Liver (tissue), 9 donors: ENCODE data around the gene MKRN3. TPM values are rescaled to one million over a fixed set of nuclear protein-coding genes. Genes with fewer than 3 reads are reported as not detected.

ENCODE experiments used
- DNase-seq: peaks from one replicate; pipeline ENCODE4 v3.0.0-alpha.2; 2017; ENCODE audit warnings: low spot score
- H3K27ac ChIP-seq, 2 donors: one replicate each; pipeline ENCODE4 v1.7.0; 2013; ENCODE audit warnings: inconsistent platforms in 2 of 2, low read length in 2 of 2, control low read depth in 1 of 2, low read depth in 1 of 2, mild to moderate bottlenecking in 1 of 2
- H3K27me3 ChIP-seq, 4 donors: one replicate each; pipeline versions ENCODE4 v1.6.1 to v1.7.0; 2013; ENCODE audit warnings: low read length in 3 of 4, inconsistent platforms in 1 of 4, mild to moderate bottlenecking in 1 of 4, moderate library complexity in 1 of 4; ENCODE audit not compliant: control insufficient read depth in 4 of 4, insufficient read depth in 4 of 4
- H3K36me3 ChIP-seq, 4 donors: one replicate each; pipeline versions ENCODE4 v1.6.1 to v1.7.0; 2013; ENCODE audit warnings: low read length in 3 of 4, mild to moderate bottlenecking in 3 of 4, low read depth in 1 of 4, moderate library complexity in 1 of 4; ENCODE audit not compliant: control insufficient read depth in 4 of 4, insufficient read depth in 3 of 4
- H3K4me1 ChIP-seq, 4 donors: one replicate each; pipeline versions ENCODE4 v1.6.1 to v1.7.0; 2013; ENCODE audit warnings: low read length in 3 of 4, mild to moderate bottlenecking in 3 of 4, moderate library complexity in 1 of 4; ENCODE audit not compliant: control insufficient read depth in 4 of 4, insufficient read depth in 4 of 4
- H3K4me3 ChIP-seq, 3 donors: one replicate each; pipeline versions ENCODE4 v1.6.1 to v1.7.0; 2013; ENCODE audit warnings: low read length in 3 of 3, control low read depth in 1 of 3, low read depth in 1 of 3, mild to moderate bottlenecking in 1 of 3
- H3K9ac ChIP-seq, 2 donors: one replicate each; pipeline ENCODE4 v1.7.0; 2013; ENCODE audit warnings: low read length in 2 of 2, mild to moderate bottlenecking in 2 of 2, moderate library complexity in 2 of 2, control low read depth in 1 of 2, low read depth in 1 of 2
- H3K9me3 ChIP-seq, 4 donors: one replicate each; pipeline versions ENCODE4 v1.6.1 to v1.7.0; 2013; ENCODE audit warnings: low read length in 3 of 4; ENCODE audit not compliant: control insufficient read depth in 4 of 4
- ATF3 ChIP-seq: IDR thresholded peaks from 2 replicates; pipeline ENCODE4 v1.6.1; 2016; ENCODE audit warnings: antibody characterized with exemption
- CTCF ChIP-seq: fragments of 150-350 bp; IDR thresholded peaks from 2 replicates; pipeline ENCODE4 v1.5.1; 2017; ENCODE audit warnings: improper control_type of control experiment, low read depth, low read length; ENCODE audit not compliant: missing input control
- EGR1 ChIP-seq, 2 donors: IDR thresholded peaks; 2 replicates each; pipeline ENCODE4 v1.6.1; 2016 to 2018; ENCODE audit warnings: antibody characterized with exemption in 2 of 2, low read depth in 2 of 2
- FOXA1 ChIP-seq: IDR thresholded peaks from 2 replicates; pipeline ENCODE4 v1.6.1; 2016; ENCODE audit warnings: antibody characterized with exemption
- FOXA2 ChIP-seq: IDR thresholded peaks from 2 replicates; pipeline ENCODE4 v1.6.1; 2016; ENCODE audit warnings: antibody characterized with exemption
- GABPA ChIP-seq, 2 donors: IDR thresholded peaks in 1 of 2; conservative IDR thresholded peaks in 1 of 2; 2 replicates each; pipeline ENCODE4 v1.6.1; 2016; ENCODE audit warnings: antibody characterized with exemption in 2 of 2, mild to moderate bottlenecking in 1 of 2, moderate library complexity in 1 of 2
- HNF4A ChIP-seq, 2 donors: conservative IDR thresholded peaks; 2 replicates each; pipeline ENCODE4 v1.6.1; 2016; ENCODE audit warnings: antibody characterized with exemption in 2 of 2, mild to moderate bottlenecking in 2 of 2
- HNF4G ChIP-seq: IDR thresholded peaks from 2 replicates; pipeline ENCODE4 v1.6.1; 2016; ENCODE audit warnings: antibody characterized with exemption
- JUND ChIP-seq, 2 donors: IDR thresholded peaks; 2 replicates each; pipeline ENCODE4 v1.6.1; 2016; ENCODE audit warnings: antibody characterized with exemption in 2 of 2
- MAX ChIP-seq: IDR thresholded peaks from 2 replicates; pipeline ENCODE4 v1.6.1; 2016; ENCODE audit warnings: antibody characterized with exemption
- NR2F2 ChIP-seq: IDR thresholded peaks from 2 replicates; pipeline ENCODE4 v1.6.1; 2016; ENCODE audit warnings: antibody characterized with exemption
- RAD21 ChIP-seq, 2 donors: IDR thresholded peaks; 2 replicates each; pipeline ENCODE4 v1.6.1; 2016; ENCODE audit warnings: antibody characterized with exemption in 2 of 2, mild to moderate bottlenecking in 2 of 2
- REST ChIP-seq: IDR thresholded peaks from 2 replicates; pipeline ENCODE4 v1.6.1; 2016; ENCODE audit warnings: antibody characterized with exemption, mild to moderate bottlenecking
- RXRA ChIP-seq, 2 donors: IDR thresholded peaks; 2 replicates each; pipeline ENCODE4 v1.6.1; 2017 to 2018; ENCODE audit warnings: antibody characterized with exemption in 2 of 2, mild to moderate bottlenecking in 1 of 2
- SP1 ChIP-seq: IDR thresholded peaks from 2 replicates; pipeline ENCODE4 v1.6.1; 2018; ENCODE audit warnings: antibody characterized with exemption, mild to moderate bottlenecking
- TAF1 ChIP-seq: conservative IDR thresholded peaks from 2 replicates; pipeline ENCODE4 v1.6.1; 2016; ENCODE audit warnings: antibody characterized with exemption, mild to moderate bottlenecking
- YY1 ChIP-seq: IDR thresholded peaks from 2 replicates; pipeline ENCODE4 v1.6.1; 2016; ENCODE audit warnings: antibody characterized with exemption, mild to moderate bottlenecking
- ZBTB33 ChIP-seq: IDR thresholded peaks from 2 replicates; pipeline ENCODE4 v1.6.1; 2016; ENCODE audit warnings: antibody characterized with exemption
- WGBS: extraction: QIAGEN DNeasy Blood & Tissue Kit; methylation state at CpG from one replicate; pipeline ENCODE4 v1.1.7; 2013; 5-methylcytosine and 5-hydroxymethylcytosine counted together
- polyA plus RNA-seq, 2 donors: library from polyadenylated mRNA; stranded (reverse) in 1 of 2; unstranded in 1 of 2; fragments of 200-250 nt in 1 of 2; fragments of >200 nt in 1 of 2; fragmentation: Nextera tagmentation in 1 of 2; extraction: Ambion mirVana in 1 of 2; gene quantifications; one replicate each; pipeline versions ENCODE4 v1.2.1 to v1.2.3, GENCODE V29; 2013 to 2015
- total RNA-seq, 2 donors: library from RNA; depleted of rRNA; stranded (reverse); fragments of >200 nt; gene quantifications; one replicate each; pipeline ENCODE4 v1.2.3, GENCODE V29; 2014
- donor health status: healthy.
- donor health status: healthy.
- donor health status: healthy.
- donor health status: healthy.
- donor health status: healthy.

The MKRN3 gene
- total and polyA plus RNA-seq, 4 donors = 0.59 TPM; not detected in 3

- Histone ChIP-seq H3K36me3 (no peaks in the 10 kb centered on the region), H3K9me3 (peaks cover 0 to 2% (median 0%) of the 10 kb centered on the region in 4 donors), H3K9ac (no peak overlapping the region), H3K4me3 (no peak overlapping the region), H3K27me3 (peaks cover 0 to 4% (median 0%) of the 10 kb centered on the region in 4 donors), H3K4me1 (no peaks in the 10 kb centered on the region), H3K27ac (no peak overlapping the region)
- DNase-seq = no peak
- WGBS = 49% methylated on average over 4 of the region's 4 CpGs
- TF ChIP-seq CTCF (no peak), TAF1 (no peak), RXRA (IDR thresholded peaks at IDR 0.05) (no peak), MAX (no peak), JUND (IDR thresholded peaks at IDR 0.05) (no peak), HNF4G (no peak), ATF3 (no peak), FOXA2 (no peak), YY1 (no peak), FOXA1 (no peak), EGR1 (IDR thresholded peaks at IDR 0.05; ENCODE audit: low read depth in 2 of 2) (no peak), RAD21 (IDR thresholded peaks at IDR 0.05) (no peak), HNF4A (conservative IDR thresholded peaks at IDR 0.05) (no peak)
Measured at GRCh38 chr15:23578521-23579150, 13.2 kb downstream of the MKRN3 start.

GRCh38 chr15:23588268-23588667 lies 22.8 kb downstream of the MKRN3 start:
- H3K27ac ChIP-seq = no peak overlapping the region
- H3K36me3 ChIP-seq = no peaks in the 10 kb centered on the region
- no peak for DNase-seq
- TF ChIP-seq MAX (no peak), NR2F2 (no peak), TAF1 (no peak), JUND (IDR thresholded peaks at IDR 0.05) (no peak), RXRA (IDR thresholded peaks at IDR 0.05) (no peak), GABPA (IDR thresholded peaks at IDR 0.05 in 1 of 2, conservative IDR thresholded peaks at IDR 0.05 in 1 of 2) (no peak), HNF4G (no peak), HNF4A (conservative IDR thresholded peaks at IDR 0.05) (no peak), EGR1 (IDR thresholded peaks at IDR 0.05; ENCODE audit: low read depth in 2 of 2) (no peak), FOXA2 (no peak)
- no peak overlapping the region for H3K9ac ChIP-seq
- no peaks in the 10 kb centered on the region for H3K4me1 ChIP-seq
- 63% methylated on average over 2 of the region's 2 CpGs for WGBS
- H3K9me3 ChIP-seq = no peaks in the 10 kb centered on the region
- H3K27me3 ChIP-seq = peaks cover 0 to 5% (median 0%) of the 10 kb centered on the region in 4 donors
- H3K4me3 ChIP-seq = no peak overlapping the region

- WGBS = 51% methylated on average over 3 of the region's 3 CpGs
- Histone ChIP-seq H3K4me3 (no peak overlapping the region), H3K4me1 (no peaks in the 10 kb centered on the region), H3K36me3 (no peaks in the 10 kb centered on the region), H3K9me3 (no peaks in the 10 kb centered on the region), H3K9ac (no peak overlapping the region), H3K27ac (no peak overlapping the region), H3K27me3 (peaks cover 0 to 5% (median 0%) of the 10 kb centered on the region in 4 donors)
- DNase-seq = no peak
- TF ChIP-seq FOXA1 (no peak), HNF4A (conservative IDR thresholded peaks at IDR 0.05) (no peak), REST (no peak), HNF4G (no peak), ZBTB33 (no peak), FOXA2 (no peak), EGR1 (IDR thresholded peaks at IDR 0.05; ENCODE audit: low read depth in 2 of 2) (no peak), JUND (IDR thresholded peaks at IDR 0.05) (no peak), RXRA (IDR thresholded peaks at IDR 0.05) (no peak), SP1 (no peak), RAD21 (IDR thresholded peaks at IDR 0.05) (no peak), MAX (no peak), ATF3 (no peak)
Measured at GRCh38 chr15:23589012-23589411, 23.5 kb downstream of the MKRN3 start.
